K562 treated with DMSO at 1 percent for 4 hours (cell line): ENCODE results near the gene ZNF785. TPM values are rescaled to one million over a fixed set of nuclear protein-coding genes. Genes with fewer than 3 reads are reported as not detected.

ENCODE experiments used
- total RNA-seq: library from RNA; unstranded; fragments of 300-600 nt; gene quantifications from 2 replicates; pipeline ENCODE4 v1.2.3, GENCODE V29; 2022; ENCODE audit not compliant: insufficient read depth

Gene ZNF785
- total RNA-seq = 4.2 and 5.2 TPM in 2 replicates

GRCh38 chr16:30585400-30586191 is at the start of gene ZNF785:
TSS of gene ZNF785 (minus strand) at chr16:30585697. CDS start at chr16:30585611, 86 bp downstream.

GRCh38 chr16:30609926-30610839 is 24.7 kb upstream of the ZNF785 start, which contains the start of gene ZNF689:
TSS of gene ZNF689 (minus strand) at chr16:30610389. CDS start at chr16:30610041, 348 bp downstream.

GRCh38 chr16:30571445-30572322 is 13.8 kb downstream of the ZNF785 start, which contains the start of gene ZNF688:
TSS of gene ZNF688 (minus strand) at chr16:30571714. CDS start at chr16:30571629, 85 bp downstream.

GRCh38 chr16:30557957-30558788 is 27.3 kb downstream of the ZNF785 start, which contains the start of gene ZNF764:
TSS of gene ZNF764 (minus strand) at chr16:30558374. CDS start at chr16:30558182, 192 bp downstream.

GRCh38 chr16:30534368-30535105 is 51.0 kb downstream of the ZNF785 start, which contains the start of gene ZNF747:
TSS of gene ZNF747 (minus strand) at chr16:30534858. CDS start at chr16:30534679, 179 bp downstream.

Other genes with a start within 250 kb of the ZNF785 start
- gene CD2BP2, start 230.4 kb downstream of the ZNF785 start, total RNA-seq = 25.6 and 32.0 TPM in 2 replicates
- 44.5 and 53.6 TPM in 2 replicates for gene TBC1D10B, start 215.2 kb downstream of the ZNF785 start, total RNA-seq
- gene MYL11, start 210.9 kb downstream of the ZNF785 start, total RNA-seq = not detected in 2 replicates
- 1.9 and 2.4 TPM in 2 replicates for gene SEPTIN1, start 203.1 kb downstream of the ZNF785 start, total RNA-seq
- gene ZNF48, start 190.3 kb downstream of the ZNF785 start, total RNA-seq = 5.8 and 10.6 TPM in 2 replicates
- 9.1 and 10.3 TPM in 2 replicates for gene ZNF771, start 178.1 kb downstream of the ZNF785 start, total RNA-seq
- gene DCTPP1, start 155.7 kb downstream of the ZNF785 start, total RNA-seq = 49.1 and 53.8 TPM in 2 replicates
- gene SEPHS2, start 139.8 kb downstream of the ZNF785 start, total RNA-seq = 72.3 and 75.1 TPM in 2 replicates
- gene ITGAL, start 113.0 kb downstream of the ZNF785 start, total RNA-seq = not detected in 2 replicates
- gene ZNF768, start 59.1 kb downstream of the ZNF785 start, total RNA-seq = 64.8 and 75.1 TPM in 2 replicates
- 0.63 and 1.3 TPM in 2 replicates for gene ZNF747, start 50.8 kb downstream of the ZNF785 start, total RNA-seq
- gene ZNF764, start 27.3 kb downstream of the ZNF785 start, total RNA-seq = 3.2 and 6.6 TPM in 2 replicates
- 3.4 and 5.0 TPM in 2 replicates for gene ZNF688, start 14.0 kb downstream of the ZNF785 start, total RNA-seq
- gene ZNF689, start 24.7 kb upstream of the ZNF785 start, total RNA-seq = 10.6 and 11.7 TPM in 2 replicates
- gene PRR14, start 65.3 kb upstream of the ZNF785 start, total RNA-seq = 55.6 and 57.7 TPM in 2 replicates
- gene FBRS, start 72.7 kb upstream of the ZNF785 start, total RNA-seq = 53.4 and 54.9 TPM in 2 replicates
- gene SRCAP, start 113.5 kb upstream of the ZNF785 start, total RNA-seq = 31.6 and 38.1 TPM in 2 replicates
- 49.9 and 50.4 TPM in 2 replicates for gene PHKG2, start 162.7 kb upstream of the ZNF785 start, total RNA-seq
- 8.3 and 10.7 TPM in 2 replicates for gene CFAP119, start 176.4 kb upstream of the ZNF785 start, total RNA-seq
- gene RNF40, start 176.6 kb upstream of the ZNF785 start, total RNA-seq = 59.0 and 76.4 TPM in 2 replicates
- gene ZNF629, start 201.5 kb upstream of the ZNF785 start, total RNA-seq = 8.6 and 11.0 TPM in 2 replicates